ENCODE data around the gene FBLIM1.
"Not testable (repeated sequence)": the region's sequence is repeated elsewhere in the genome, so short reads cannot be mapped to it uniquely, and the experiment has no call there.

FBLIM1 gene

GRCh38 chr1:15825800-15826199 is 67.2 kb downstream of the FBLIM1 start:
- no peak for DNase-seq

GRCh38 chr1:15826810-15827507 is 68.4 kb downstream of the FBLIM1 start:
- no peak for DNase-seq

- not testable (repeated sequence) for DNase-seq
Observed at GRCh38 chr1:15827567-15827966, 69.0 kb downstream of the FBLIM1 start.

- not testable (repeated sequence) for DNase-seq
Observed at GRCh38 chr1:15828931-15829330, 70.3 kb downstream of the FBLIM1 start.

- no peak for DNase-seq
Observed at GRCh38 chr1:15830258-15830657, 71.7 kb downstream of the FBLIM1 start.

- no peak for DNase-seq
Observed at GRCh38 chr1:15833069-15833679, 74.6 kb downstream of the FBLIM1 start.

- no peak for DNase-seq
Observed at GRCh38 chr1:15833842-15834405, 75.3 kb downstream of the FBLIM1 start.

- DNase-seq = peak; percentile 95
Observed at GRCh38 chr1:15834406-15835204, 76.0 kb downstream of the FBLIM1 start.

- peak; percentile 64 for DNase-seq
Observed at GRCh38 chr1:15835205-15835740, 76.7 kb downstream of the FBLIM1 start.

- DNase-seq = peak; percentile 100
Observed at GRCh38 chr1:15835741-15836510, 77.3 kb downstream of the FBLIM1 start.

Data from RPMI8226 (cell line).